ENCODE results near the gene C5orf15. TPM values are rescaled to one million over a fixed set of nuclear protein-coding genes. Genes with fewer than 3 reads are reported as not detected.
A peak's percentile ranks its signal among the peaks of the same experiment; 100 is the strongest.

Gene C5orf15
- polyA plus RNA-seq, 1 of the 3 experiments (the other 2 are of a cell fraction), result 81.0 TPM

GRCh38 chr5:133930061-133930812 lies 38.2 kb downstream of the C5orf15 start (continued):
- no peak for TF ChIP-seq USF1 (IDR thresholded peaks at IDR 0.05; ENCODE audit: borderline replicate concordance, low read depth)
- no peak for TF ChIP-seq MAX (IDR thresholded peaks at IDR 0.05; ENCODE audit: low read depth)

GRCh38 chr5:133928587-133929393 lies 39.6 kb downstream of the C5orf15 start:
- H3K4me3 ChIP-seq (ENCODE audit: low read depth in 2 of 2, low read length in 1 of 2), result no peak overlapping the region
- H3K9ac ChIP-seq, result no peak overlapping the region
- no peak overlapping the region for H3K4me2 ChIP-seq
- no peak for DNase-seq
- TF ChIP-seq ZBTB33 (IDR thresholded peaks at IDR 0.05; ENCODE audit: borderline replicate concordance, low read depth) (no peak), RCOR1 (IDR thresholded peaks at IDR 0.05; ENCODE audit: low read length) (no peak), RXRA (IDR thresholded peaks at IDR 0.05; ENCODE audit: borderline replicate concordance, low read depth) (no peak)
- no peaks in the 10 kb centered on the region for H3K36me3 ChIP-seq (replicated peaks in 1 of 2; ENCODE audit: control insufficient read depth in 1 of 2, insufficient read depth in 2 of 2, low read length in 1 of 2)
- no peak overlapping the region for H2AFZ ChIP-seq (ENCODE audit: low read depth)
- H3F3A ChIP-seq (replicated peaks; ENCODE audit: insufficient read depth), result no peaks in the 10 kb centered on the region
- no peaks in the 10 kb centered on the region for H3K9me3 ChIP-seq
- ChIA-PET POLR2A (no interaction called here), CTCF (interaction anchor here (1.0 kb wide), 1 partner anchor 60 kb away, joined by 6 read pairs; no protein-coding TSS in a partner anchor)
- H3K27me3 ChIP-seq (ENCODE audit: insufficient read depth), result no peaks in the 10 kb centered on the region; the same call in 1 of the 2 replicates
- peaks cover 0 to 32% of the 10 kb centered on the region in 2 experiments; a peak in 2 of 4 replicates for H3K4me1 ChIP-seq (ENCODE audit: control insufficient read depth in 1 of 2, insufficient read depth in 2 of 2, low read depth in 1 of 2, low read length in 1 of 2)
- no peak overlapping the region for H3K27ac ChIP-seq (ENCODE audit: low read depth in 2 of 2, low read length in 1 of 2)
- no peaks in the 10 kb centered on the region for H3K79me2 ChIP-seq (ENCODE audit: insufficient read depth)
- no peaks in the 10 kb centered on the region for H4K20me1 ChIP-seq (ENCODE audit: insufficient read depth)
- no peaks in the 10 kb centered on the region for H3K9me2 ChIP-seq
- WGBS (ENCODE audit: low lambda C conversion rate), result 53% methylated on average over 5 of the region's 9 CpGs

- Histone ChIP-seq H3K4me2 (no peak overlapping the region), H2AFZ (ENCODE audit: low read depth) (no peak overlapping the region), H3F3A (replicated peaks; ENCODE audit: insufficient read depth) (no peaks in the 10 kb centered on the region), H3K9me3 (no peaks in the 10 kb centered on the region), H3K9ac (no peak overlapping the region), H3K4me1 (ENCODE audit: control insufficient read depth in 1 of 2, insufficient read depth in 2 of 2, low read depth in 1 of 2, low read length in 1 of 2) (peaks cover 0 to 39% of the 10 kb centered on the region in 2 experiments; a peak in 2 of 4 replicates), H4K20me1 (ENCODE audit: insufficient read depth) (no peaks in the 10 kb centered on the region), H3K27me3 (ENCODE audit: insufficient read depth) (no peaks in the 10 kb centered on the region; the same call in 1 of the 2 replicates), H3K36me3 (replicated peaks in 1 of 2; ENCODE audit: control insufficient read depth in 1 of 2, insufficient read depth in 2 of 2, low read length in 1 of 2) (no peaks in the 10 kb centered on the region), H3K4me3 (ENCODE audit: low read depth in 2 of 2, low read length in 1 of 2) (no peak overlapping the region), H3K27ac (ENCODE audit: low read depth in 2 of 2, low read length in 1 of 2) (peak overlapping the region in 1 of 2 experiments; percentile 87; a peak in 2 of 4 replicates), H3K79me2 (ENCODE audit: insufficient read depth) (no peaks in the 10 kb centered on the region), H3K9me2 (no peaks in the 10 kb centered on the region)
- ChIA-PET POLR2A (no interaction called here), CTCF (interaction anchor here (0.6 to 1.1 kb wide), 3 partner anchors 9 to 503 kb away, joined by 3 to 4 read pairs (median 4); no protein-coding TSS in a partner anchor)
- no peak for TF ChIP-seq FOXJ3 (CRISPR knock-in tag; IDR thresholded peaks at IDR 0.05)
- no peak for TF ChIP-seq POLR2AphosphoS5 (IDR thresholded peaks at IDR 0.05; ENCODE audit: low read depth, low read length)
- TF ChIP-seq USF1 (IDR thresholded peaks at IDR 0.05; ENCODE audit: borderline replicate concordance, low read depth), result no peak
- TF ChIP-seq YY1 (IDR thresholded peaks at IDR 0.05; ENCODE audit: low read depth), result no peak
- TF ChIP-seq ELF1 (IDR thresholded peaks at IDR 0.05), result no peak
- no peak for TF ChIP-seq FOSL2 (IDR thresholded peaks at IDR 0.05; ENCODE audit: borderline replicate concordance, low read depth)
- no peak for TF ChIP-seq SIN3A (IDR thresholded peaks at IDR 0.05; ENCODE audit: borderline replicate concordance, low read depth, low read length)
- no peak for TF ChIP-seq SMC3 (IDR thresholded peaks at IDR 0.05; ENCODE audit: low read depth, low read length)
- no peak for TF ChIP-seq RXRA (IDR thresholded peaks at IDR 0.05; ENCODE audit: borderline replicate concordance, low read depth)
- TF ChIP-seq NFIC (IDR thresholded peaks at IDR 0.05; ENCODE audit: borderline replicate concordance), result no peak
- no peak for TF ChIP-seq GABPA (IDR thresholded peaks at IDR 0.05; ENCODE audit: low read depth)
- no peak for TF ChIP-seq MXI1 (IDR thresholded peaks at IDR 0.05; ENCODE audit: low read depth, low read length)
- TF ChIP-seq RAD21 (IDR thresholded peaks at IDR 0.05; ENCODE audit: low read length), result no peak
- DNase-seq, result no peak
- WGBS (ENCODE audit: low lambda C conversion rate), result 80% methylated on average over 13 of the region's 13 CpGs
Observed at GRCh38 chr5:133927300-133928180, 40.9 kb downstream of the C5orf15 start.

Data from SK-N-SH (cell line).